Endodermal cell (in vitro differentiated cells): Measurements from ENCODE around the gene TPST1. TPM values are rescaled to one million over a fixed set of nuclear protein-coding genes. Genes with fewer than 3 reads are reported as not detected.
"Not testable (repeated sequence)": the region's sequence is repeated elsewhere in the genome, so short reads cannot be mapped to it uniquely, and the experiment has no call there.

ENCODE experiments used
- DNase-seq: peaks from one replicate; pipeline ENCODE4 v3.0.0-alpha.2; 2017
- H3K27ac ChIP-seq: 2 replicates; pipeline ENCODE4 v1.5.1; 2013; ENCODE audit warnings: mild to moderate bottlenecking, low read depth, low read length, moderate library complexity
- H3K27me3 ChIP-seq: 2 replicates; pipeline ENCODE4 v1.6.1; 2013; ENCODE audit warnings: mild to moderate bottlenecking, low read length, moderate library complexity; ENCODE audit not compliant: insufficient read depth, control insufficient read depth, poor library complexity, severe bottlenecking
- H3K36me3 ChIP-seq: 2 replicates; pipeline ENCODE4 v1.7.0; 2013; ENCODE audit warnings: mild to moderate bottlenecking, low read length, moderate library complexity; ENCODE audit not compliant: control insufficient read depth, insufficient read depth
- H3K4me1 ChIP-seq: one replicate; pipeline ENCODE4 v1.7.0; 2013; ENCODE audit warnings: low read length; ENCODE audit not compliant: control insufficient read depth, insufficient read depth
- H3K4me3 ChIP-seq: 2 replicates; pipeline ENCODE4 v1.5.1; 2013; ENCODE audit warnings: mild to moderate bottlenecking, low read length, moderate library complexity
- H3K9ac ChIP-seq: 2 replicates; pipeline ENCODE4 v1.6.1; 2013; ENCODE audit warnings: mild to moderate bottlenecking, low read length, moderate library complexity; ENCODE audit not compliant: poor library complexity, severe bottlenecking; ENCODE audit errors: extremely low read depth
- H3K9me3 ChIP-seq: 2 replicates; pipeline ENCODE4 v1.6.1; 2013; ENCODE audit warnings: mild to moderate bottlenecking, low read length, moderate library complexity; ENCODE audit not compliant: control insufficient read depth
- H3K27ac Mint-ChIP-seq: 2 replicates; pipeline ENCODE4 v1.8.0; 2020; ENCODE audit warnings: mixed read lengths
- H3K27me3 Mint-ChIP-seq: 2 replicates; pipeline ENCODE4 v1.8.0; 2021; ENCODE audit warnings: mild to moderate bottlenecking, mixed read lengths; ENCODE audit not compliant: insufficient read depth
- H3K36me3 Mint-ChIP-seq: 2 replicates; pipeline ENCODE4 v1.8.0; 2020; ENCODE audit warnings: low read depth, mixed read lengths
- H3K4me1 Mint-ChIP-seq: 2 replicates; pipeline ENCODE4 v1.8.0; 2020; ENCODE audit warnings: mixed read lengths
- H3K4me3 Mint-ChIP-seq: 2 replicates; pipeline ENCODE4 v1.8.0; 2020; ENCODE audit warnings: mild to moderate bottlenecking, moderate library complexity, mixed read lengths
- H3K9me3 Mint-ChIP-seq: 2 replicates; pipeline ENCODE4 v1.8.0; 2020; ENCODE audit warnings: mild to moderate bottlenecking, mixed read lengths
- CTCF ChIP-seq: fragments of 200-600 bp; sonication (generic); conservative IDR thresholded peaks from 2 replicates; pipeline ENCODE4 v1.5.0; 2021; ENCODE audit warnings: antibody characterized with exemption, mild to moderate bottlenecking
- WGBS, 2 experiments: methylation state at CpG; one replicate each; pipeline versions ENCODE4 v1.1.5 to v1.1.7; 2013; ENCODE audit warnings: missing lambda C conversion rate in 2 of 2, mixed read lengths in 1 of 2; ENCODE audit not compliant: insufficient coverage in 1 of 2, insufficient read length in 1 of 2; 5-methylcytosine and 5-hydroxymethylcytosine counted together
- total RNA-seq, 2 donors: library from RNA; stranded (reverse); fragmentation: NEBNext Ultra II Directional in 1 of 2; extraction: Animal tissue kit (Norgen Biotek cat#: 25700) in 1 of 2; gene quantifications; 2 replicates in 1 of 2; 3 replicates in 1 of 2; pipeline ENCODE4 v1.2.1, GENCODE V29; 2021

TPST1 gene
- total RNA-seq, 2 donors from 2014 or later: 38.3 to 43.8 TPM

GRCh38 chr7:66167773-66168387 lies 37.3 kb upstream of the TPST1 start:
- no peaks in the 10 kb centered on the region for H3K9me3 Mint-ChIP-seq

GRCh38 chr7:66169616-66170015 lies 35.5 kb upstream of the TPST1 start:
- TF ChIP-seq CTCF: no peak
- no peak overlapping the region for H3K4me3 ChIP-seq
- no peaks in the 10 kb centered on the region for H3K36me3 Mint-ChIP-seq
- H3K9ac ChIP-seq: no peak overlapping the region
- H3K27ac Mint-ChIP-seq: no peak overlapping the region
- no peaks in the 10 kb centered on the region for H3K4me1 Mint-ChIP-seq
- no peaks in the 10 kb centered on the region for H3K36me3 ChIP-seq
- H3K9me3 ChIP-seq: no peaks in the 10 kb centered on the region
- no peak overlapping the region for H3K4me3 Mint-ChIP-seq
- no peaks in the 10 kb centered on the region for H3K4me1 ChIP-seq
- no peak overlapping the region for H3K27ac ChIP-seq
- DNase-seq: no peak
- no peaks in the 10 kb centered on the region for H3K27me3 Mint-ChIP-seq
- no peaks in the 10 kb centered on the region for H3K27me3 ChIP-seq
- 92% methylated on average over 2 of the region's 2 CpGs for WGBS, 2 experiments
- no peaks in the 10 kb centered on the region for H3K9me3 Mint-ChIP-seq

More at GRCh38 chr7:66167773-66168387, 37.3 kb upstream of the TPST1 start:
- H3K27me3 ChIP-seq: no peaks in the 10 kb centered on the region
- H3K4me1 ChIP-seq: no peaks in the 10 kb centered on the region
- Mint-ChIP-seq H3K36me3 (no peaks in the 10 kb centered on the region), H3K4me3 (no peak overlapping the region), H3K27ac (no peak overlapping the region), H3K4me1 (no peaks in the 10 kb centered on the region), H3K27me3 (no peaks in the 10 kb centered on the region)
- no peak for TF ChIP-seq CTCF
- no peak overlapping the region for H3K9ac ChIP-seq
- 89 to 92% methylated on average over 4 to 7 of the region's 7 CpGs for WGBS, 2 experiments
- no peak overlapping the region for H3K27ac ChIP-seq
- no peak overlapping the region for H3K4me3 ChIP-seq
- no peak for DNase-seq
- no peaks in the 10 kb centered on the region for H3K9me3 ChIP-seq
- H3K36me3 ChIP-seq: no peaks in the 10 kb centered on the region

- Histone ChIP-seq H3K36me3 (no peaks in the 10 kb centered on the region), H3K9ac (no peak overlapping the region), H3K27ac (no peak overlapping the region), H3K9me3 (no peaks in the 10 kb centered on the region), H3K27me3 (no peaks in the 10 kb centered on the region), H3K4me1 (no peaks in the 10 kb centered on the region), H3K4me3 (no peak overlapping the region)
- Mint-ChIP-seq H3K4me1 (no peaks in the 10 kb centered on the region), H3K9me3 (no peaks in the 10 kb centered on the region), H3K27me3 (no peaks in the 10 kb centered on the region), H3K36me3 (no peaks in the 10 kb centered on the region), H3K4me3 (no peak overlapping the region), H3K27ac (no peak overlapping the region)
- no peak for TF ChIP-seq CTCF
- 70 to 86% methylated on average over 8 to 16 of the region's 16 CpGs for WGBS, 2 experiments
- DNase-seq: no peak
Measured at GRCh38 chr7:66170309-66171231, 34.6 kb upstream of the TPST1 start.

GRCh38 chr7:66172536-66173401 lies 32.4 kb upstream of the TPST1 start:
- not testable (repeated sequence) for H3K9me3 Mint-ChIP-seq, H3K27me3 Mint-ChIP-seq, DNase-seq, H3K4me3 ChIP-seq, H3K27ac ChIP-seq, H3K9me3 ChIP-seq, H3K36me3 Mint-ChIP-seq, H3K4me1 Mint-ChIP-seq, H3K9ac ChIP-seq, H3K4me3 Mint-ChIP-seq, H3K27ac Mint-ChIP-seq, H3K27me3 ChIP-seq, H3K36me3 ChIP-seq, H3K4me1 ChIP-seq
- WGBS, 2 experiments: 90 to 93% methylated on average over 2 to 9 of the region's 9 CpGs
